HepG2 (cell line): ENCODE measurements around the gene SYNJ2. TPM values are rescaled to one million over a fixed set of nuclear protein-coding genes. Genes with fewer than 3 reads are reported as not detected.
"Not testable (repeated sequence)": the region's sequence is repeated elsewhere in the genome, so short reads cannot be mapped to it uniquely, and the experiment has no call there.

Experiments
- ATAC-seq: fragments of 200-7000 bp; cut with Tn5 transposase; 3 replicates; pipeline ENCODE4 v1.9.1; 2020; ENCODE audit warnings: mild to moderate bottlenecking, moderate library complexity
- BruUV-seq: library from RNA; stranded (reverse); fragments of 400-500 nt; replicated peaks from 2 replicates; lab custom pipeline; 2021; lab: Mats Ljungman, UMichigan
- CTCF ChIA-PET: fragments of 300-600 bp; formaldehyde crosslinking; extraction: SDS; loops from one replicate; lab custom pipeline; 2021; ENCODE audit warnings: low total read pairs, inconsistent platforms, low intra/inter-chr PET ratio; lab: Yijun Ruan, JAX
- POLR2A ChIA-PET: fragments of 350-600 bp; sonication (Branson Sonifier 250); formaldehyde crosslinking; loops from one replicate; lab custom pipeline; 2020; ENCODE audit warnings: antibody characterized with exemption, inconsistent platforms; lab: Yijun Ruan, JAX
- DNase-seq: peaks from one replicate; pipeline ENCODE4 v3.0.0-alpha.2; 2015; ENCODE audit warnings: low spot score
- FAIRE-seq: peaks from 3 replicates; lab custom pipeline; 2011; peaks lifted over from hg19 to GRCh38; lab: Jason Lieb, UNC
- H2AFZ ChIP-seq: one replicate; pipeline ENCODE4 v1.6.1; 2011; ENCODE audit warnings: low read length, inconsistent platforms
- H3K27ac ChIP-seq: fragments of 300-600 bp; 3 replicates; pipeline ENCODE4 v1.8.0; 2011; ENCODE audit warnings: mixed run types, mild to moderate bottlenecking, mixed read lengths, low read length, inconsistent platforms; ENCODE audit not compliant: insufficient read depth; ENCODE audit errors: extremely low read length
- H3K27me3 ChIP-seq, 2 experiments: fragments of 200-600 bp in 1 of 2; 2 replicates in 1 of 2; 3 replicates in 1 of 2; pipeline versions ENCODE4 v1.6.0 to v1.8.0; 2011; ENCODE audit warnings: low read length in 2 of 2, mild to moderate bottlenecking in 2 of 2, moderate library complexity in 2 of 2, inconsistent platforms in 1 of 2; ENCODE audit not compliant: insufficient read depth in 2 of 2, control insufficient read depth in 1 of 2
- H3K36me3 ChIP-seq, 2 experiments: fragments of 200-600 bp in 1 of 2; replicated peaks in 1 of 2; 2 replicates in 1 of 2; 3 replicates in 1 of 2; pipeline versions ENCODE4 v1.5.1 to v1.8.0; 2011; ENCODE audit warnings: low read length in 2 of 2, inconsistent platforms in 1 of 2; ENCODE audit not compliant: insufficient read depth in 2 of 2, control insufficient read depth in 1 of 2
- H3K4me1 ChIP-seq: 2 replicates; pipeline ENCODE4 v1.5.1; 2012; ENCODE audit warnings: low read length, inconsistent platforms; ENCODE audit not compliant: insufficient read depth
- H3K4me2 ChIP-seq: 2 replicates; pipeline ENCODE4 v1.6.0; 2011; ENCODE audit warnings: low read depth, low read length, inconsistent platforms
- H3K4me3 ChIP-seq, 3 experiments: fragments of 200-600 bp in 1 of 3; sonication (generic), shearing (Covaris generic) in 1 of 3; replicated peaks in 1 of 3; 2 replicates each; pipeline ENCODE4 v1.5.1; 2011 to 2016; ENCODE audit warnings: low read length in 3 of 3, inconsistent platforms in 2 of 3, low read depth in 2 of 3, mild to moderate bottlenecking in 2 of 3, control low read depth in 1 of 3, mixed read lengths in 1 of 3; ENCODE audit not compliant: insufficient read depth in 1 of 3
- H3K79me2 ChIP-seq: one replicate; pipeline ENCODE4 v1.6.1; 2011; ENCODE audit warnings: low read length, inconsistent platforms; ENCODE audit not compliant: insufficient read depth
- H3K9ac ChIP-seq: 2 replicates; pipeline ENCODE4 v1.6.0; 2011; ENCODE audit warnings: mild to moderate bottlenecking, low read depth, low read length, inconsistent platforms; ENCODE audit not compliant: insufficient read depth
- H3K9me3 ChIP-seq: 2 replicates; pipeline ENCODE4 v1.5.1; 2012; ENCODE audit warnings: mild to moderate bottlenecking, low read length
- H4K20me1 ChIP-seq: 2 replicates; pipeline ENCODE4 v1.6.0; 2011; ENCODE audit warnings: inconsistent platforms, mild to moderate bottlenecking, low read length, moderate library complexity; ENCODE audit not compliant: insufficient read depth
- CBX5 ChIP-seq: sonication (generic); formaldehyde crosslinking; IDR thresholded peaks from 2 replicates; pipeline ENCODE4 v1.4.0; 2020; ENCODE audit warnings: missing genetic modification reagents, borderline replicate concordance
- CREBL2 ChIP-seq: sonication (generic); formaldehyde crosslinking; IDR thresholded peaks from 2 replicates; pipeline ENCODE4 v1.8.1; 2023; ENCODE audit warnings: missing genetic modification reagents, mild to moderate bottlenecking, borderline replicate concordance
- DR1 ChIP-seq: sonication (generic); formaldehyde crosslinking; IDR thresholded peaks from 2 replicates; pipeline ENCODE4 v1.8.0; 2021; ENCODE audit warnings: mild to moderate bottlenecking, missing genetic modification reagents, inconsistent platforms
- IKZF1 ChIP-seq: fragments of 450-650 bp; IDR thresholded peaks from 2 replicates; pipeline ENCODE4 v1.7.1; 2016
- JARID2 ChIP-seq: sonication (generic); formaldehyde crosslinking; IDR thresholded peaks from 2 replicates; pipeline ENCODE4 v1.8.1; 2023; ENCODE audit warnings: missing genetic modification reagents, inconsistent platforms; ENCODE audit not compliant: insufficient replicate concordance
- KDM6A ChIP-seq: IDR thresholded peaks from 2 replicates; pipeline ENCODE4 v1.6.1; 2016; ENCODE audit warnings: low read depth
- MEF2D ChIP-seq: sonication (generic); formaldehyde crosslinking; IDR thresholded peaks from 2 replicates; pipeline ENCODE4 v1.5.1; 2020; ENCODE audit warnings: mild to moderate bottlenecking, missing genetic modification reagents
- RBM39 ChIP-seq: fragments of 200-400 bp; formaldehyde crosslinking; IDR thresholded peaks from one replicate; pipeline ENCODE4 v1.6.1; 2018; ENCODE audit warnings: antibody characterized with exemption, mild to moderate bottlenecking, low read depth, low read length; ENCODE audit not compliant: poor library complexity, severe bottlenecking
- REL ChIP-seq: sonication (generic); formaldehyde crosslinking; conservative IDR thresholded peaks from 2 replicates; pipeline ENCODE4 v1.8.0; 2022; ENCODE audit warnings: mild to moderate bottlenecking, missing genetic modification reagents, moderate library complexity
- SCMH1 ChIP-seq: sonication (generic); formaldehyde crosslinking; IDR thresholded peaks from 2 replicates; pipeline ENCODE4 v1.9.0; 2021; ENCODE audit warnings: missing genetic modification reagents, mild to moderate bottlenecking, borderline replicate concordance
- SYNCRIP ChIP-seq: fragments of 200-400 bp; formaldehyde crosslinking; IDR thresholded peaks from 2 replicates; pipeline ENCODE4 v1.6.1; 2018; ENCODE audit warnings: mild to moderate bottlenecking, low read depth, low read length; ENCODE audit not compliant: insufficient read depth
- ZGPAT ChIP-seq: IDR thresholded peaks from 2 replicates; pipeline ENCODE4 v1.6.1; 2016; ENCODE audit warnings: mild to moderate bottlenecking
- ZNF205 ChIP-seq: IDR thresholded peaks from 2 replicates; pipeline ENCODE4 v1.6.1; 2018; ENCODE audit warnings: missing biosample characterization, missing genetic modification reagents
- ZNF225 ChIP-seq: sonication (generic); formaldehyde crosslinking; IDR thresholded peaks from 2 replicates; pipeline ENCODE4 v1.4.0; 2020; ENCODE audit warnings: mild to moderate bottlenecking, missing genetic modification reagents
- WGBS: methylation state at CpG from one replicate; pipeline ENCODE4 v1.1.6; 2017; ENCODE audit warnings: low lambda C conversion rate; 5-methylcytosine and 5-hydroxymethylcytosine counted together
- in situ Hi-C: cut with HindIII; loops from 2 replicates; pipeline ENCODE4 v1.10.0; 2017; ENCODE audit warnings: low pct_unique_long_range_greater_than_20kb; ENCODE audit not compliant: extremely low pct_ligation_motif_present
- intact Hi-C: fragments of 100-400 bp; cut with micrococcal nuclease; formaldehyde crosslinking; loops from one replicate; pipeline ENCODE4 v1.10.0; 2022; ENCODE audit not compliant: unreplicated experiment
- polyA plus RNA-seq, 8 experiments: library from polyadenylated mRNA; depleted of rRNA in 3 of 8; stranded (reverse) in 7 of 8; unstranded in 1 of 8; fragments of >200 nt; fragmentation: Illumina TruSeq in 4 of 8; extraction: Trizol in 4 of 8; gene quantifications; 2 replicates each; pipeline versions ENCODE4 v1.2.1 to v1.2.3, GENCODE V29; 2011 to 2016; ENCODE audit warnings: low read depth in 4 of 8, missing spikeins in 1 of 8, mixed read lengths in 1 of 8; ENCODE audit not compliant: insufficient read depth in 1 of 8
- total RNA-seq, 5 experiments: library from RNA; depleted of rRNA; stranded (reverse); fragments of >200 nt; fragmentation: Illumina TruSeq; extraction: Trizol; gene quantifications; 2 replicates each; pipeline ENCODE4 v1.2.3, GENCODE V29; 2016; ENCODE audit warnings: low read depth in 1 of 5

SYNJ2 gene
- total and polyA plus RNA-seq, 2 of the 13 experiments (the other 11 are each of a cell fraction or from before 2014, with no cell fraction given) = 39.1 to 57.6 TPM

GRCh38 chr6:157937916-157938315, 43.7 kb upstream of the SYNJ2 start:
- H3K27me3 ChIP-seq = no peaks in the 10 kb centered on the region
- H3K9ac ChIP-seq = no peak overlapping the region
- no peaks in the 10 kb centered on the region for H3K4me1 ChIP-seq
- H3K79me2 ChIP-seq = no peaks in the 10 kb centered on the region
- ATAC-seq (no peak), DNase-seq (no peak), FAIRE-seq (no peak)
- intact Hi-C loops = no loop called here
- H3K9me3 ChIP-seq = no peaks in the 10 kb centered on the region
- no peaks in the 10 kb centered on the region for H4K20me1 ChIP-seq
- H3K27ac ChIP-seq = no peak overlapping the region
- CTCF ChIA-PET = no interaction called here
- in situ Hi-C loops = no loop called here
- H3K36me3 ChIP-seq = peaks cover 27 to 78% of the 10 kb centered on the region in 2 experiments
- no TSS peak for BruUV-seq
- H3K4me2 ChIP-seq = no peak overlapping the region
- TF ChIP-seq ZNF225 (CRISPR knock-in tag) (no peak), DR1 (CRISPR knock-in tag) (no peak), SYNCRIP (no peak), CREBL2 (CRISPR knock-in tag) (no peak), KDM6A (CRISPR knock-in tag) (no peak), JARID2 (CRISPR knock-in tag) (no peak), CBX5 (CRISPR knock-in tag) (no peak), REL (CRISPR knock-in tag) (no peak), ZGPAT (CRISPR knock-in tag) (no peak), ZNF205 (CRISPR knock-in tag) (no peak), MEF2D (no peak), RBM39 (no peak), IKZF1 (no peak), SCMH1 (CRISPR knock-in tag) (no peak)
- POLR2A ChIA-PET = interaction anchor here (2.0 kb wide), 1 partner anchor 17 kb away, joined by 6 read pairs; no protein-coding TSS in a partner anchor
- WGBS = 96% methylated on average over 6 of the region's 6 CpGs
- no peak overlapping the region for H2AFZ ChIP-seq
- no peak overlapping the region for H3K4me3 ChIP-seq

DNA sequence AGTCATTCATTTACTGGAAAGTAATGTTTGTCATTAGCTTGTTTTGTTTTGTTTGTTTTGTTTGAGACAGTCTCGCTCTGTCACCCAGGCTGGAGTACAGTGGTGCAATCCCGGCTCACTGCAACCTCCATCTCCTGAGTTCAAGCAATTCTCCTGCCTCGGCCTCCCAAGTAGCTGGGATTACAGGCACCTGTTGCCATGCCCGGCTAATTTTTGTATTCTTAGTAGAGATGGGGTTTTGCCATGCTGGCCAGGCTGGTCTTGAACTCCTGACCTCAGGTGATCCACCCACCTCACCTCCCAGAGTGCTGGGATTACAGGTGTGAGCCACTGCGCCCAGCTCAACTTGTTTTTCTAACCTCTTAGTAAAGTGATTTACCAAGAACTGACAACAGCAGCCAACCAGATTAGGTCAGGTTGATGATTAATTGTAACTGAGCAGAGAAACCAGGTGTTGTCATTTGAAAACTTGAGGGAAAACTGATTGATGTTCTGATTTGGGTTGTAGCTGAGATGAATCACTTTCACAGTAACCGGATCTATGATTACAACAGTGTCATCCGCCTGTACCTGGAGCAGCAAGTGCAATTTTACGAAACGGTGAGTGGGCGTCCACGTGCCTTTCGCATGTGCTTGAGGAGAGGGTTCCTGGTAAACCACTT, 41.2 kb upstream of the SYNJ2 start:
- H3K4me2 ChIP-seq, intact Hi-C loops, H3K9me3 ChIP-seq, BruUV-seq, H4K20me1 ChIP-seq, H2AFZ ChIP-seq, in situ Hi-C loops, H3K27ac ChIP-seq, H3K27me3 ChIP-seq, H3K9ac ChIP-seq, H3K4me3 ChIP-seq, H3K4me1 ChIP-seq, H3K79me2 ChIP-seq, ATAC-seq, DNase-seq, FAIRE-seq, CTCF ChIA-PET: not testable (repeated sequence)
- H3K36me3 ChIP-seq = peaks cover 27 to 81% of the 10 kb centered on the region in 2 experiments
- WGBS = 96% methylated on average over 12 of the region's 12 CpGs
- POLR2A ChIA-PET = interaction anchor here (1.9 kb wide), 1 partner anchor 13 kb away, joined by 4 read pairs; no protein-coding TSS in a partner anchor
